DMS114 treated with DMSO at 0.1 percent for 48 hours (cell line): ENCODE data around the gene KNDC1.
"Not testable (repeated sequence)": the region's sequence is repeated elsewhere in the genome, so short reads cannot be mapped to it uniquely, and the experiment has no call there.

Source experiments
- DNase-seq: peaks from one replicate; lab custom pipeline; 2025; ENCODE audit not compliant: unreplicated experiment; lab: John Stamatoyannopoulos, UW

The KNDC1 gene

GRCh38 chr10:133139551-133140065 lies 20.4 kb upstream of the KNDC1 start:
- DNase-seq = no peak

DNA sequence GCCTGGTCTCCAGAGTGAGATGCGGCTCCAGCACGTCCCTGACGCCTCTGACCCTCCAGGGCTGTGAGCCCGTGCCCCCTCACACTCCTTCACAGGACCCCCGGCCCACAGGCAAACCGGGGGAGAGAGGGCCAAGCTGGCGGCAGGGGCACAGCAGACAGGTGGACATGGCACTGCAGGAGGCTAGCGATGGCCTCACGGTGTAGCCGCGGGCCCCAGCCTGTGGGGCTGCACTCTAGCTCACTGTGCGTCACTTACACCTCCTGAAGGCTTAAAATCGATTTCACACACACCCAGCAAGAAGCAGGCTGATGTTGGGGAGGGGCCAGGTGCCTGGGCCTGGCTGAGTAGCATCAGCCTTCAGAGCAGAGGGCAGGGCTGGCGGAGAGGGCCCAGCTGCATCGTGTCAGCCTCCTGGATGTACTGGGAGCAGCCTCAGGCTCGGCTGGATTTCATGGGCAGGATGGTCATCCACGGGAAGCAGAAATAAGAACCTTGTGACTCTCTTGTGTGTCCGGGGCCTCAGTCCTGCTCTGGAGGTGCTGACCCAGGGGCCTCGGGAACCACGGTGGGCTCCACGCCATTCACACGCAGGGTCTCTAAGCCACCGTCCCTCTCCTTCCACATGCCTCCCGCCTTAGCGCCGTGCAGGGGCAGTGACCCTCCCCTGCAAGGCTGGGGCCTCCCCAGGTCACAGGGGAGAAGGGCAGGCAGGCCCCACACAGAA lies 19.4 kb upstream of the KNDC1 start:
- no peak for DNase-seq

DNA sequence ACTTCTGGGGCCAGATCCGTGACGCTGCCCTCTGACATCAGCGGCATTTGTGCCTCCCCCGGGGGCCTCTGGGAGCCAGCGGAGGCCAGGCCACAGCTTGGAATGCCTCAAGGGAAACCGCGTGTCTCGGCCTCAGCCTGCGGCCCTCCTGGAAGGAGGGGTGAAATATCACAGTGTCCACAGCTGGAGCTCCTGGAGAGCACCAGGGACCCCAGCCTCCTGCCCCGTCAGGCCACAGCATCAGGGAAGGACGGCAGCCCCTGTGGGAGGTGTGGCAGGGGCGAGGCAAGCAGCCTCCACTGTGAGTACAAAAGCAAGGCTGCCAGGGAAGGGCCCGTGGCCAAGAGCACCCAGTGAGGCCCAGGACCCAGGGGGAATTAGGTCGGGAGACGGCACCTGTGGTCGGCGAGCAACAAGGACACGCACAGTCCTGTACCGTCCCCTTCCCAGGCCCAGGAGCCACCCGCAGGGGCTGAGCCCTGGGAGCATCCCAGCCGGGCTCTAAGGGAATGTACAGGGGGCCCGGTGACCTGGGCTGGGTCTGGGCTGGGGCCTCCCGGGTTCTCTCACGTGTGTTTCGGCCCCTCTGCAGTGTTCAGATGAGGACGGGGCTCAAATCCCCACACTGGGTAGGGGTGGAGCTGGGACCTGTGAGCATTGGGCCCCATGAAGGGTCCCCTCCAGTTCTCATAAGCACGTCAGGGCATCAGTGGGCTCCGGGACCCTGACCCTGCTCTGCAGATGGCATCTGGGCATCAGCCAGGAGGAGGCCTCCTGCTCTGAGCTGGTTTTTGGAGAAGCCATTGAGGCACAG lies 18.7 kb upstream of the KNDC1 start:
- no peak for DNase-seq

- no peak for DNase-seq
Observed at GRCh38 chr10:133141958-133142340, 18.1 kb upstream of the KNDC1 start.

DNA sequence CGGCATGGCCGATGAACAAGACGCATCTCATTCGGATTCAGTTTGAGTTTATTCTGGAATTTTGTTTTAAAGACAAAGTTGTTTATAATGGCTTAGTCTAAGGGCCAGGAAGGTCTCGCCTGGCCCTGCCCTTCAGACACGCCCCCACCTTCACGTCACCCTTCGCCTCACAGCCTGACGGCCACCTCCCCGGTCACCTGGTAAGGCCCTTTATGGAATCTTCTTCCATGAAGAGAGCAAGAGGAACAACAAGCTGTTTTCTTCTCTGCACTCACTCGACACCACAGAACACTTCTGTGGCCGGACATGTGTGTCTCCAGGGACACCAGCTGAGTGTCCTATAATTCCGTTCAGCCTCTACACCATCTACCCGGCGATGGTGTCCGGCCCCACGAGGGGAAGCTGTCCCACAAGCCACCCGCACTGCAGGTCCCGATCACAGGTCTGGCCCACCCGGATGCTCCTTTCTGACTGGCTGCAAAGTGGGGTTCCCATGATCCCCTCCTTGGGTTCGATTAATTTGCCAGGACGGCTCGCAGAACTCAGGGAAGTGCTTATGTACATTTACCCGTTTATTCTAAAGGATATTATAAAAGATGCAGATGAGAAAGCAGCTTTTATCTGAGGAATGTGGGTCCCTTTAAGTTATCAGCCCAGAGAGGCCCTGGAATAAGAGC lies 17.4 kb upstream of the KNDC1 start:
- DNase-seq = no peak

DNA sequence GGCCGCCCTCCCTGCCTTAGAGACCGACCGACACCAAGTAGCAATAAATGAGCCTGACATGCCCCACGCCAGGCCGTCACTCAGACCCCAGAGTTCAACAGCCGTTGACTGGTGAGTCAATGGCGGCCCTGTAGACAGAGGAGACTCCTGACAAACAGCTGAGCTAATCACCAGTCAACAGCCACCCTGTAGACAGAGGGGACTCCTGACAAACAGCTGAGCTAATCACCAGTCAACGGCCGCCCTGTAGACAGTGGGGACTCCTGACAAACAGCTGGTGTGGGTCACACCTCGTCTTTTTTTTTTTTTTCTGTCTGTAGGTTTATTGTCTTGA lies 16.9 kb upstream of the KNDC1 start:
- DNase-seq = no peak

GRCh38 chr10:133143546-133143945 lies 16.5 kb upstream of the KNDC1 start:
- no peak for DNase-seq

GRCh38 chr10:133144771-133145170 lies 15.2 kb upstream of the KNDC1 start:
- DNase-seq = no peak

GRCh38 chr10:133150226-133150625 lies 9.8 kb upstream of the KNDC1 start:
- no peak for DNase-seq

- no peak for DNase-seq
Observed at GRCh38 chr10:133150656-133151055, 9.4 kb upstream of the KNDC1 start.

DNA sequence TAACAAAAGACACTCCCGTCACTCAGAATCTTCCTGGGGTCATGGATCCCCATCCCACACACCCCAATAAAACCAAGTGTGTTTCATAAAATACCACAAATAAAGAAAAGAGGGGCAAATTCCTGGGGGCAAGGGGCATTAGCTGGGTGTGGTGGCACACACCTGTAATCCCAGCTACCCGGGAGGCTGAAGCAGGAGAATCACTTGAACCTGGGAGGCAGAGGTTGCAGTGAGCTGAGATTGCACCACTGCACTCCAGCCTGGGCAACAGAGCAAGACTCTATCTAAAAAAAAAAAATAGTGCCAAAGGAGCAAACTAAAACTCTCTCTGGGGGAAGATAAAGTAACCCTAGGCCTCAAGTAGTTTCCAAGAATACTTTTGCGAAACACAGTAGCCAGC lies 8.9 kb upstream of the KNDC1 start:
- DNase-seq = not testable (repeated sequence)

GRCh38 chr10:133151543-133151972 lies 8.5 kb upstream of the KNDC1 start:
- DNase-seq = no peak

- DNase-seq = no peak
Observed at GRCh38 chr10:133154411-133154810, 5.6 kb upstream of the KNDC1 start.

GRCh38 chr10:133154996-133155778 lies 4.8 kb upstream of the KNDC1 start:
- no peak for DNase-seq

GRCh38 chr10:133156674-133157579 lies 3.1 kb upstream of the KNDC1 start:
- DNase-seq = no peak

- DNase-seq = no peak
Observed at GRCh38 chr10:133157662-133158436, 2.2 kb upstream of the KNDC1 start.

DNA sequence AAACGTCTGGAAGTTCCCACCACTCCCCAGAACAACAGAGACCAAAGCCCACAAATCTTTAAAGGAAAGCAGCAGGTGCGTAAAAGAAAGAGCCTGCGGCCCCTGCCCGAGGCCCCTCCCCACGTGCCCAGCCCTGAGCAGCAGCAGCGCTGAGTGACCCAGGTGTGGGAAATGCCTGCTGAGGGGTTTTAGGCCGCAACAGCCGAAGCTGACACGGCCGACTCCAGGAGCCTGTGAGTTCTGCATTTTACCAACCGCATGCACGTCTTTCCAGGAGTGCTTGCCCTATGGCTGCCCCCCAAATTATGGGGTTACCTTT lies 1.6 kb upstream of the KNDC1 start:
- DNase-seq = no peak

DNA sequence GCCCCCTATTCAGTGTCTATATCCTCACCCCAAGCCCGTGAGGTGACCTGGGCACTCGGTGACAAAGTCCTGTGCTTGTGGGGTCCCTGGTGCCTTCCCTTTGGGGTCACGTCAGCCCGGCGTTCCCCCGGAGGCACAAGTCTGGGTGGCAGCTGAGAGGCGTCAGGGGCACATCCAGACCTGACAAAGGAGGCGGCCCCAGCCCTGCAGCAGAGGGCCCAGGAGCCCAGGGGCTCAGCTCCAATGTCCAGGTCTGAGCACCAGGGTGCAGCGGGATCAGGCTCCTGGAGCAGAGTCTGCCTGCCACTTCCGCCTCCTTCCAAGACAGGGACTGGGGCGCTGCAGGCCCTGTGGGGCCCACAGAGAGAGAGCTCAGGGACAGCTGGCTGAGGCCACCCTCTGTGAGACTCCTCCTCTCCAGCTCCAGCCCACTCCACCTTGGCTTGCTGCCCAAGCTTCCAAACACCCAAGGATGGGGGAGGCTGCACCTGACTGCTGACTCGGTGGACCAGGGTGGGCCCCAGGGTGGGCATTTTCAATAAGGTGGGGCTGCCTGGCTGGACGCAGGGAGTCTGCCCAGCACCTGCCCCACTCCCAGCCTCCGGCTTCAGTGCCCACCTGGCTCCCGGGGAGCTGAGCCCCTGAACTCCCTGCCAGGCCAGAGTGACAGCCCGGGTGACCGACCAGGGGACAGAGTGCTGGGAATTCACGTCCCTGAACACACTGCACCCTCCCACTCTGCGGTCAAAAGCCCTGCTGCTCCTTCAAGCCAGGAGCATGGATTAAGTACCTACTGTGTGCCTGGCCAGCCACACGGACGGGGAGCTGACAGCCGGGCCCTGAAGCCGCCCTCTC lies 1.0 kb upstream of the KNDC1 start:
- no peak for DNase-seq

DNA sequence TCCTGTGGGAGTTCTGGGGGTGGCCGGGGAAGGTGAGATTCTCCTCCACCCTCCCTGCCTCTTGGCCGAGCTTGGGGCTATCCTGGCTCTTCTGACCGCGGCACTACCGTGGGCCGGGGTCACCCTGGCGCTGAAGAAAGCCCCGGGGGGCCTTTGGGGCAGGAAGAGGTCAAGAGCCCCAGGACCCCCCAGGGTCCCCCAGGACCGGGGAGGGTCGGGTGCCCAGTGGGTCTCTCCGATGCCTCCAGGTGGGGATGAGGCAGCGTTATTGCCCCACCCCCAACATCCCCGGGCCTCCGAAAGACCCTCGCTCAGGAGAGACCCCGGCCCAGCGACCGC lies 439 bp upstream of the KNDC1 start:
- DNase-seq = no peak
